Pulmonary artery endothelial cell (primary cell): Measurements from ENCODE around the gene SMURF2. TPM values are rescaled to one million over a fixed set of nuclear protein-coding genes. Genes with fewer than 3 reads are reported as not detected.

Source experiments
- DNase-seq: peaks from one replicate; pipeline ENCODE4 v3.0.0-alpha.2; 2011; ENCODE audit warnings: low read depth, low spot score
- total RNA-seq: library from RNA; depleted of rRNA; stranded (reverse); fragments of >200 nt; gene quantifications from 2 replicates; pipeline ENCODE4 v1.2.3, GENCODE V29; 2014

SMURF2 gene
- total RNA-seq, 1 donor from 2014 or later = 322 TPM

DNA sequence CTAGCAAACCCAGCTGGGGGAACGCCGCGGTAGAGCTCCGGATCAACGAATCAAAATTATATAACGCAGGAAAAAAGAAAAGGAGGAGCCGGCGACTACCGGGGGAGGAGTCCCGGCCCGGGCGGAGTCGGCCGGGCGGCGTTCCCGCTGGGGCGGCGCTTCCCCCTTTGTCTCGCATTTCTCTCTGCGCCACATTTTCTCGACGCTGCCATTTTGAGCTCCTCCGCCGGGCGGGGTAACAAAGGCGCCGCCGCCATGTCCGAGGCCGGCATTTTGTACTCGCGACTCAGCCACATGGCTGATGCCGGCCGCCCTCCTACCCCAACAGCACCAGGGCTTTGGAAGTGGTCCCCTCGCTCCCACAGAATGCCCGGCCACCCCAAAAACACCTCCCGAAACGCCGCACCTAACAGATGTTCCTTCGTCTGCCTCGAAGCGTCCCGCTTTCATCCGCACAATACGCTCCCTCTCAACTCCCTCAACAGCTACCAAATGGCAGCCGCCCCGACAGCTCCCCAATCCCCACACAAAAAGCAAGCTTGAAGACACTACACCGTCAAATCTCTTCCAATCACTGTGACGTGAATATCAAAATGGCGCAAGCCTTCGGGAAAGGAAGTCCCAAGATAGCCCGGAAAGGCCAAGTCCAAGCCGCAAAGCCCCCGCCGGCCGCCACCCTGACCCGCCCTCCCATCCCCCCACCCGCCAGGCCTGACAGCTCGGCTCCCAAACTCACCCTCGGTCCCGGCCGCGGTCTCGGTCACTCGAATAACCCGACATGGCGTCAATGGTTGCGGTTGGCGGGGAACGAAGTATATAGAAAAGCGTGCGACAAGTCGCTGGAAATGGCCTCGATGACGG lies 156.5 kb downstream of the SMURF2 start:
- peak; percentile 36 for DNase-seq

DNA sequence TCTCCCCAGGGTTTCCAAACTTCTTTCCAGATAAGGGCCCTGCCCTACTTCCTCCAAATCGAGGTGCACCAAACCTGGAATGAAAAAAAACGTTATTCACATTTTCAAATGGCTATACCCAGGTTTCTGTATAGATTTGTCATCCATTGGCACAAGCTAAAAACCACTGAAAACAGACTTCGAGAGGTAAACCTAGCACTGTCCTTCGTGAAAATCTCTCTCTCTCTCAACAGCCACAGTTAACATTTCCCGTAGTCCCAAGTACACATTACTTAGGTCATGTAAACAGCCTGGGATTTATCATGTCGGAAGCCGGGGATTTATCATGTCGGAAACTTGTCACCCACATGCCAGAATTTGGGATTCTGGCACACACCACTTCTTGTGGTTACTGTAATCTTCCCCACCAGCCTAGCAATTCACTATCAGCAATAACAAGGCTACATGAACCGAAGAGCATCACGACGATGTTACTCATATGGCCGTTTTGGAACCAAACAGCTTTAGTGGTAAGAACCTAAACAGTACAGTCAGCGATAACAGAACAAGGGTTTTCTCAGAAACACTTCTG lies 157.3 kb downstream of the SMURF2 start:
- no peak for DNase-seq

DNA sequence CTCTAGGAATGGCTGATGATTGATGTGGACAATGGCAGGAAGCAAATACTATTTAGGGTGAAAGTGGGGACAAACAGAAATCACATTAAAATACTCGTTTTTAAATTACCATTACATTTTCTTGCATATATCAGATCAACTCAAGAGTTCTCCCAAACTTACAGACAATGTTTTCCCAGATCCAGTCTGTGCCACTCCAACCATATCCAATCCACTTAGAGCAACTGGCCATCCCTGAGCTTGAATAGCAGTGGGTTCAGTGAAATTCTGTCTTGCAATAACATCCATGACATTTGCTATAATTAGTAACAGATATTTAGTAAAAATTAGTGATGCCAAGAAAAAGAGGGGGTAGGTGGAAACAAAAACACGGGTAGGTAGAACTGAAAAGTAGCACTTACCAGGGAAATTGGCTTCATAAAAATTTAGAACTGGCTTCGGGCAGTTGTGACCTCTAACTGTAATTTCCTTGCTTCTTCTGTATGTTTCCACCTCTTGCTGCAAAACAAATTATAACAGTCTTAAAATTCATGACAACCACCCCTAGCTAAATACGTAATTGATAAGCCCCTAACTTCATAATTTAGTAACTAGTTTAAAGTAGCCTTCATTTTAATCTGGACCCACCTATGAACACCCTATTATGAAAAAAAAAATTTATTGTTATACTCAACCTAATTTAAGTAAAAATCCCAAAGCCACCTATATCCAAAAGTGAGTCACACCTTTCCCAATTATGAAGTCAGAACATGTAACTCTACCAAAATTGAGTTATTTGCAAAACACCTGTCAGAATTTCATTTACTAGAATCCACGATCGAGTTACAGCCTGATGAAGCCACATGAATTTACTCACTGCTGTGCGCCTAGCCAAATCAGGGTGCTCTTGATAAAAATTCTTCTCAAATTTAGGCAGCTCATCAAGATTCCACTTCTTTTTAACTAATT lies 158.0 kb downstream of the SMURF2 start:
- DNase-seq = no peak

DNA sequence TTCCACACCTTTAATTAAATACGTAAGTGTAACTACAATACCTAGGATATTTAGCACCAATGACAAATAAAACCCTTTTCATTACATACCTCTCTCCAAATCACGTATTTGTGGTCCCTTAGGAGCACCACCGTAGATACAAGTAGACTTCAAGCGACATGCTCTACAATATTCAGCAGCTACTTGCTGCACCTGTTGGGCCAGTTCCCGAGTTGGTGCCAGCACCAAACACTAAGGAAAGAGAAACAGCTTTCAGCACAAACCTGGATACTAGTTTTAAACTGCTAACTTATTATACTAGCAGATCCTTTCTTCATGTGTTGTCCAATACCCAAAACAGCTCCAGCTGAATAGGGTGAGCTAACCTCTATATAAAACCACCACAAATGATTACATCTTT lies 158.8 kb downstream of the SMURF2 start:
- DNase-seq = no peak

DNA sequence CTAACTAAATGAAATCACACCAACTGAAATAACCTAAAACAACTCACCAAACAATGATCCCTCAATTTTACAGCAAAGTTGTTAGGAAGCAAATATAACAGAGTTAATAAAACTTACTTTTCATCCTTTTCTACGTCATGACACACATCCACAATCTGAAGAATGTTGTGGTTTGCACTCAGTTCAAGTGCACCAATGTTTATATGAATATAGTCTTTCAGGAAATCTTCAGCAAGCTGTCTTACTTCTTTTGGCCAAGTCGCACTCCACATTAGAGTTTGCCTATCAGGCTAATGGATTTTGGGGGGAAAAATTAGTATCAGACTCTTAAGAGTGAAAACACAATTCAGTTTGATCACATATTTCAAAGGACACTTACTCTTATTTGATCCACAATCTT lies 159.3 kb downstream of the SMURF2 start:
- DNase-seq = no peak

DNA sequence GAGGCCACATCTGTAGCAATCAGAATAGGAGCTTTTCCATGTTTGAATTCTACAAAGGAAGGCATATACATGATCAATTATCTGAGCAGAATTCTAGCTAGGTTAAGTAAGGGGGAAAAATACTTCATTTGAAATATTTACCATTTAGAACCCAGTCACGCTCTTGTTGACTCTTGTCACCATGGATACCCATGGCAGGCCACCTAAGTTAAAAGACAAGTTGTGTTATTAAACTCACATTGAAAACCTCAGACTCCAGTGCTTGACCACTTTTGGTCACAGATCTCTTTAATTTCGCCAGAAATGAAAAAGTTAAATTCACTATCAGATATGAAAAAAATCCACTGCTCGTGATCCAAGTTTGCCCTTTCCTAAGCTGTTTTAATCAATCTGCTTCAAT lies 160.1 kb downstream of the SMURF2 start:
- DNase-seq = no peak

DNA sequence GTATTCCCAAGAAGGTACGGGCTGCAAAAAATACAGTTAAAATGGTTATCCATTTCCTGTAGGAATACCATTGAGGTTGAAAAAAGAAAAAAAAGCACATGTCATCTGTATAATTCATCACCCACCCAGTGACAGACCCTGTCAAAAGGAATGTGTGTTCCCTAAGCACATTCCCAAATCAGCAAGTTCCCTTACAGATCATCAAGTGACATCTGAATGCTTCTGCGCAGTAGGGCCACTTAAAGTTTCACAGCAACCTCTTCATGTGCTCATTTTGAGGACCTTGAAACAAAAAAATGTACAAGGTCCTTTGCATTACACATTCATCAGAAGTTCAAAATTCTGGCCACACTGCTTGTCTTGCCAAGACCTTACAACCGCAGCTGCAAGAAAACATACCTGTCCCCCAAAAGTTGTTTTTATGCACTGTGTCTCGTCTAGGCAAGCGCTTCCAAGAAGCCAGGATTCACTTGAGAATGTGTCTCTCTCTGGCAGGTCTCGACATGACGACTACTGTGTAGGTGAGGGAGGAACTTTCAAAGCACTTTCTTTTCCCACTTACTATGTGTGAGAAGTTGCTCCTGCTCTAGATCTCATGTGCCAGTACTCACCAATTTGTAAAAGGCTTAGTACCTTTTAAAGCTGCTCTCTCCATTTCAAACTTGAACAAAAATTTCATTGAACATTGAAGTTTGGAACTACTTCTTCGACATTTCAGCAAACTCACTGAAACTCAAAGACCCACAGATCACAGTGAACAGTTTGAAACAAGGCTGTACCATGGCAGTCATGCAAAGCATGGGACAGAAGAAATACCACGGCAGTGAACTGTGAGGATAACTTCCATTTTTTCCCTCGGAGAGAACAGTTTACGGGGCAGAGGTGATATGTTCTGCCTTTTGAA lies 161.0 kb downstream of the SMURF2 start:
- no peak for DNase-seq

DNA sequence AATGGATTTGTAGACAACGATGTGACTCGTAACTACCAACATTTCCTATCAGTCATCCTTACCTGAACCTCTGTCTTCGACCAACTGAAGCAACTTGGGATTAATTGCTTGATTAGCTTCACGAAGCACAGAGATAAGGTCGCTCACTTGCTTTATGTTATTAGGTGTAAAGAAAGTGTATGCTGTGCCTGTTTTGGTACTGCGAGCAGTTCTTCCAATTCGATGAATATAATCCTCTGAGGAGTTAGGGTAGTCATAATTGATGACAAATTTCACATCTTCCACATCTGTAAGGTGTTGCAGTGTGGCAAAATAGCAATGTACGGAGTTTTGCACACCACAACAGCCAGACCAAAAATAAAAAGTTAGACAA lies 161.6 kb downstream of the SMURF2 start:
- no peak for DNase-seq

DNA sequence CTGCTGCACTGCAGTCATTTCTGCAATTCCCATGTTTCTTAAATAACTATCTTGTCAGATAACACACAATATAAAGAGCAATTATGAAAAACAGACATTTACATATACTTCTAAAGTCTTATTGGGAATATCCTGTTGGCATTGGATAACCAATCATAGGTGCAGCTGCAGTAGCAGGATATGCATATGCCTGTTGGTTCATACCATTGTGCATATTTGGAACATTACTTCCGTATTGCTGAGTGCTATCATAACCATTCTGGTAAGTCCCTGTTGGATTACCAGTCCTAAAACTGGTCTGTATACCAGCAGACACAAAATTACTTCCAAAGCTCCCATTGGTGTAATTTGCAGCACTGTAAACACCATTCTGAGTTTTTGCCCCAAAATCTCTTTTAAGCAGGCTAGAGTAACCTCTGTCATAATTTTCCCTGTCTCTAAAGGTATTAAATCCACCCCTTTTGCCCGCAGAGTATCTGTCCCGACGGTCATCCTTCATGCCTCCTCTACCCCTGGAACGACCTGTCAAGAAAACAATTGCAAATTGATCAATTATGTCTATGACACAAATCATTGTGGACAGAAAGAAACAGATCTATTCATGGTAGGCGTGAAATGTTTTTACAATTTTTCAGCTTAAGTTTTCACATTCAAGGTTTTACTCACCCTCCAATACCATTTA lies 162.2 kb downstream of the SMURF2 start:
- DNase-seq = no peak

DNA sequence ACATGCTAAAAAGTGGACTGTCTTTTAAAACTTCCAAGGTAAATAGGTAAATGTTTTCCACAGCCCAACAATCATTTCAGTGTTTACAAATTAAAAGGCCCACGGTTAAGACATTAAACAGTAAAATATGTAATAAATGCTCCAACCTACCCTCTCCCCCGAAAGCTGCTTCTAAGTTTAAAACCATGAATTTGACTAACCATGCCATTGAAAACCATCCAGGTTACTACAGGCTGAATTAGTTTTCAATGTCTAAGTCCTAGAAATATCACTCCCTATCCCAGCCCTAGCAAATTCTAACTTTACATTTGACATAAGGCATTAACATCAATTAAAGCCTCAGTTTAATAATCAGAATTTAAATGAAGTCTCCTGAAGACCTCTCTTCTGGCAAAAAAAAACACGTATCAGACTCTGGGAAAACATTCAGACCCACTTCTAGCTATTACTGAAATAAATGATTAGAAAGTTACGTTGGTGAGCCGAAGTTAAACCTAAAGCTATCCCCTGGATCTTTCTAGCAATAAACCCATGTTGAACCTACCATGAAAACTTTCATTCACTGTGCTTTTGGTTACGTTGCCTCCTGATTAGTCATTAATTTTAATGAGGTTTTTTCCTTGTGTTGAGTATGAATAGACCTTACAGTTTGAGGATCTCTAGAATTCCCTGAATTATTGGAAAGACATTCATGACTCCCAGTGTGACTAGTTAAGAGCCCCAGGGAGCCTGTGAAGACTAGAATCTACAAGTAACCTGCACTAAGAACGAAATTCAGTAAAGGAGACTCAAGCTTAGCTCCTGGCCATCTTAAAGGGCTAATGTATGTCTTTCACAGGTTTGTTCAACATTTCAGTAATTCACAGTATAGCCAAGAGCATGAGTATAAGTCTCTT lies 163.6 kb downstream of the SMURF2 start:
- DNase-seq = no peak

DNA sequence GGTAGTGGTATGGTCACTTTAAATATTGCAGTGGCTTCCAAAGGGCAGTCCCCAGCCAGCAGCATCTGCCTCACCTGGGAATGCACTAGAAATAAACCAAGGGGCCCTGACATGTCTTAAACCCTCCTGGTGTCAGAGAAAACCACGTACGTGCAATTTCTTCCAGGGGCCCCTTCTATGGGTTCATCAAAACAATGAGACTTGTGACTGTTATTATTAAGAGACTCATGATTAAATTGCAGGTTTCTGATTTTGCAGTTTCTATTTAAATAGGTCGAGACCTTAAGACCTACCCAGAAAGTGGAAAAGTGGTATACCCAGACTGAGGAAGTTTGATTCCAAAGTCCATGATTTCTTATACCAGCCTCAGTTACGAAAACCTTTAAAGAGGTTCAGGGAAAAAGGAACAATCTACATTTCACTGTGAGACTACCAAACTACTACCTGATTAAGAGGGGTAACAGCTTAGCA lies 164.5 kb downstream of the SMURF2 start:
- DNase-seq = no peak

DNA sequence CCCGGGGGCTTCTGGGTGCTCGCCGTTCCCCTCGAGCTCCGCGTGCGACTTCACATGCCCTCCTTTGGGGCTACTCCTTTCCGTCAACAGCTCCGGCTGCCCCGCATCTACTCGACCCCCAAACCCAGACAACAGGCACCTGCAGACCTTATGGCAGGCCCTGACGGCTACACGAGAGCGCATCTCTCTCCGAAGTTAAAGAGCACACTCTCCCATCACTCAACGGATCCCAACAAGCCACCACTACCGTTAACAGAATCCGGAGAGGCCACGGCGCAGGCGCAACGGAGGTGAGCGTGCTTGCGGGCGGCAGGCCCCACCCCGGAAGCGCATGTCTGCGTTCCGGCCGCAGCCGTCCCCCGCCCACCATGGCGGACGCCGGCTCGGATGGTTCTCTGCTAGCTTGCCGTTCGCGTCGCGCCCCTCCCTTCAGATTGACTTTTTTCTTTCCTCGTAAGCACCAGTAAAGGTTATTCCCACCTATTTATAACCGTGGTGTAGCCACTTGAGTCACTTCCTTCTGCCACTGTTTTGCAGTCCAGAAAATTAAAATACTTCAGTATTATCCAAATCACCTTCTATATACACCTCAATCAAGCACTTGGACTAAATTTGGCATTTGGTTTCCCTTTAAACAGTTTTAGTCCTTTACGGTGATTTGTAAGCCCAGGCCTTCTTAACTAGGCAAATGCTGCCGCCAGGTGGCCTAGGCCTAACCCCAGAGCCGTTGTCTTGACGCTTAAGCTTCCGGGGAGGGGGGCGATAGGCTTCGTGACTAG lies 165.1 kb downstream of the SMURF2 start, which contains the start of gene POLG2:
Gene POLG2 (minus strand): TSS at position 269 of the 779 bp plus-strand sequence. CDS start 86 bp downstream, at position 183.
- peak; percentile 63 for DNase-seq

DNA sequence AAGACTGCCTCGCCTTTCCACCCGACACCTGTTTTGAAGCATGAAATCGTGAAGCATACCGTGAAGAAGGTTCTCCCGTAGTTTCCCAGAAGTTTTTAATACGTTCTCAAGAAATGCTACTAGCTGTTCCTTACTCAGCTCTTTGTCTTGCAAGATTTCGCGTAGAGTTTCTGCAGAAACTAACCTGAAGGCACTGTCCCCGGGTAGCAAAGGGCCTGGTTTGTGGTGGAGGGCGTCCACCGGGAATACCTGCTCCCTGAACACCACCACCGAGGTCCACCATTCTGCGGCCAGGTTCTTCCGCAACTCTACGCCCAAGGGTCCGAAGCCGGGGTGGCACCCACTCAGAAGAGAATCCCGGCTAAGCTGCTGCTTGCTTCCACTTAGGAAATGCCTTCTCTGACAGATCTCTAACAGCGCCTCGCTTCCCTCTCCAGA lies 165.7 kb downstream of the SMURF2 start:
- DNase-seq = no peak

Other genes starting within 250 kb of the SMURF2 start
- gene MILR1, start 213.2 kb downstream of the SMURF2 start, total RNA-seq = 3.3 and 4.6 TPM in 2 replicates
- 6.3 and 11.4 TPM in 2 replicates for gene POLG2, start 165.3 kb downstream of the SMURF2 start, total RNA-seq
- 382 and 393 TPM in 2 replicates for gene DDX5, start 156.0 kb downstream of the SMURF2 start, total RNA-seq
- 13.6 and 15.7 TPM in 2 replicates for gene CEP95, start 155.3 kb downstream of the SMURF2 start, total RNA-seq